ENCODE measurements around the gene USP28. TPM values are rescaled to one million over a fixed set of nuclear protein-coding genes. Genes with fewer than 3 reads are reported as not detected.
"Not testable (repeated sequence)": the region's sequence is repeated elsewhere in the genome, so short reads cannot be mapped to it uniquely, and the experiment has no call there.

The USP28 gene
- total RNA-seq, 1 donor from 2014 or later, result 34.8 TPM

DNA sequence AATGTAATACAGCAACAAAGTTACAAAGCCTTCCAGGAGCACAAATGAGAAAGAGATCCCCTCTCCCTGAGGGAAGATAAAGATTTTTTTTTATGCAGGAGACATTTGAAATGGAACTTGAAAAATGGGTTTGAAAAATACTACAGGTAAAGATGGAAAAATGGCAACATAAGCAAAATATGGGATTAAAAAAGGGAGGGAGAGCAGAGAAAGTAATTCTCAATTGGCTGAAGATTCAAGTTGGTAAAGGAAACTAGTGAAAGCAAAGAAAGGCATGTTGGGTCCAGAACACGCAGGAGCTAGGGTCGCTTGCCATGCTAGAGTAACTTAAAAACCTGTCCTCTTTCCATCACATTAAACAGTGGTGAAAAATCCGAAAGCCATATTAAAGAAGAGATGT is 103.4 kb downstream of the USP28 start:
- Mint-ChIP-seq H3K4me3 (peak overlapping the region; percentile 99), H3K36me3 (ENCODE audit: low read depth) (peaks cover 27% of the 10 kb centered on the region), H3K4me1 (peaks cover 25% of the 10 kb centered on the region), H3K9me3 (no peaks in the 10 kb centered on the region), H3K27me3 (peaks cover 6% of the 10 kb centered on the region), H3K27ac (peak overlapping the region; percentile 59)
- intact Hi-C loops (cut with micrococcal nuclease), result loop anchor here (2.0 to 10.0 kb wide), 5 partner anchors 103 to 1685 kb away; partner anchors contain the start of genes REXO2, SDHD, TIMM8B and USP28
- DNase-seq, result no peak

DNA sequence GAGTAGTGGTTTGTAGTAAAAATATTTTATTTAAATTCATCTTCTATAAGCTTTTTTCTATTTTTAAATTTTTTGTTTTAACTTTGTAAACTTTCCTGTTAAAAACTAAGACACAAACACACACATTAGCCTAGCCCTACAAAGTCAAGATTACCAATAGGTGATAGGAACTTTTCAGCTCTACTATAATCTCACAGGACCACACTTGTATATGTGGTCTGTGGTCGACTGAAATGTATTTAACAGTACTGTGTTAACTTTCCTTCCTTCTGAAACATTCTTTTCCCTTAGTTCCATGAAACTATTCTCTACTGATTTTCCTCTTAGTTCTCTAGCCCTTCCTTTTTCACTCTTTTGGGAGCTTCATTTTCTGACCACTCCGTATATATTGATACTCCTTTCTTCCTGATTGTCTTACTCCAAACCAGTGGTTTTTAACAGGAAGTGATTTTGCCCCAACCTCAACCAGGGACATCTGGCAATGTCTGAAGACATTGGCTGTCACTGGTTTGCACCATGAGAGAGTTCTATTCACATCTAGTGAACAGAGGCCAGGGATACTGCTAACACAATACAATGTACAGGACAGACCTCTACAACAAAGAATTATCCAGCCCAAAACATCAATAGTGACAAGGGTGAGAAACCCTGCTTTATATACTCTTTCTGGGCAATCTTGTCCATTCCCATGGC is 110.7 kb downstream of the USP28 start:
- H3K9me3 Mint-ChIP-seq, result peaks cover 4% of the 10 kb centered on the region
- H3K27me3 Mint-ChIP-seq, result no peaks in the 10 kb centered on the region
- intact Hi-C loops (cut with micrococcal nuclease), result no loop called here
- H3K4me3 Mint-ChIP-seq, result no peak overlapping the region
- peaks cover 20% of the 10 kb centered on the region for H3K4me1 Mint-ChIP-seq
- no peak for DNase-seq
- H3K27ac Mint-ChIP-seq, result no peak overlapping the region
- peaks cover 49% of the 10 kb centered on the region for H3K36me3 Mint-ChIP-seq (ENCODE audit: low read depth)

DNA sequence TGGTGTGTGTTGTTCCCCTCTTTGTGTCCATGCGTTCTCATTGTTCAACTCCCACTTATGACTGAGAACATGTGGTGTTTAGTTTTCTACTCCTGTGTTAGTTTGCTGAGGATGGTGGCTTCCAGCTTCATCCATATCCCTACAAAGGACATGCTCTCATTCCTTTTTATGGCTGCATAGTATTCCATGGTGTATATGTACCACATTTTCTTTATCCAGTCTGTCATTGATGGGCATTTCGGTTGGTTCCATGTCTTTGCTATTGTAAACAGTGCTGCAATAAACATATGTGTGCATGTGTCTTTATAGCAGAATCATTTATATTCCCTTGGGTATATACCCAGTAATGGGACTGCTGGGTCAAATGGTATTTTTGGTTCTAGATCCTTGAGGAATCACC is 112.3 kb downstream of the USP28 start:
- intact Hi-C loops (cut with micrococcal nuclease), result not testable (repeated sequence)

DNA sequence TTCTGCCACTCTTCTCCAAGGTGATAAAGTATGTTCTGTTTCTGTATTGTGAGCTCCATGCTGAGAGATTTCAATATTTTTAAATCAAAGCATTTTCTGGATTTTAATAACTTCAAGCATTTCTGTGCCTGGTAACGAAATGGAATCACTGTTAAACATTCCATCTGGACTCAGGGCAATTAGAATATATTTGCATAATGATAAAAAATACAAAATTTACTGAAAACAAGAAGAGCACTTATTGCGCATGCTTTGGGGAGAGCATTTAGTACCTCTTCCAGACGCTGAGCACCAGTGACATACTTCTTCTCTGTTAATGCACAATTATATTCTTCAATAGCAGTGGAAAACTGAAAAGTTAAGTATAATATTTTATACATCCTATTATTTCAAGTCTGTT is 115.1 kb downstream of the USP28 start:
- H3K27me3 Mint-ChIP-seq, result no peaks in the 10 kb centered on the region
- DNase-seq, result no peak
- H3K27ac Mint-ChIP-seq, result no peak overlapping the region
- no peak overlapping the region for H3K4me3 Mint-ChIP-seq
- intact Hi-C loops (cut with micrococcal nuclease), result no loop called here
- H3K9me3 Mint-ChIP-seq, result peaks cover 4% of the 10 kb centered on the region
- H3K36me3 Mint-ChIP-seq (ENCODE audit: low read depth), result peaks cover 49% of the 10 kb centered on the region
- H3K4me1 Mint-ChIP-seq, result peaks cover 8% of the 10 kb centered on the region

More for the DNA sequence above, 112.3 kb downstream of the USP28 start:
- not testable (repeated sequence) for H3K4me3 Mint-ChIP-seq, H3K9me3 Mint-ChIP-seq, H3K27me3 Mint-ChIP-seq, H3K27ac Mint-ChIP-seq, DNase-seq
- Mint-ChIP-seq H3K4me1 (peaks cover 18% of the 10 kb centered on the region), H3K36me3 (ENCODE audit: low read depth) (peaks cover 51% of the 10 kb centered on the region)

DNA sequence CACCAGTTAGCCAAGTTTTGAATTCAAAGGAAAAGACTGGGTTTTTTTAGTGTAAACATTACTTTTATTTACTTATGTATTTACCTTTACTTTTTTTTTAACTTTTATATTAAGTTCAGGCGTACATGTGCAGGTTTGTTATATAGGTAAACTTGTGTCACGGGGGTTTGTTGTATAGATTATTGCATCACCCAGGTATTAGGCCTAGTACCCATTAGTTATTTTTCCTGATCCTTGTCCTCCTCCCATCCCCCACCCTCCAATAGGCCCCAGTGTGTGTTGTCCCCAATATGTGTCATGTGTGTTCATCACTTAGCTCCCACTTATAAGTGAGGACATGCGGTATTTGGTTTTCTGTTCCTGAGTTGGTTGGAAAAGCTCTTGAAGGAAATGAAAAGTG is 122.4 kb downstream of the USP28 start:
- no peak for DNase-seq
- Mint-ChIP-seq H3K36me3 (ENCODE audit: low read depth) (peaks cover 22% of the 10 kb centered on the region), H3K27me3 (no peaks in the 10 kb centered on the region), H3K9me3 (no peaks in the 10 kb centered on the region), H3K4me3 (no peak overlapping the region), H3K27ac (no peak overlapping the region), H3K4me1 (no peaks in the 10 kb centered on the region)
- intact Hi-C loops (cut with micrococcal nuclease), result no loop called here

Other genes starting within 250 kb of the USP28 start
- gene TMPRSS5, start 169.3 kb downstream of the USP28 start, total RNA-seq, result 1.2 and 2.6 TPM in 2 replicates
- gene ZW10, start 101.9 kb downstream of the USP28 start, total RNA-seq, result 21.3 and 24.2 TPM in 2 replicates
- not detected in 2 replicates for gene CLDN25, start 95.8 kb downstream of the USP28 start, total RNA-seq
- not detected in 2 replicates for gene HTR3B, start 29.2 kb upstream of the USP28 start, total RNA-seq
- gene HTR3A, start 99.5 kb upstream of the USP28 start, total RNA-seq, result not detected in 2 replicates
- 2.5 and 3.8 TPM in 2 replicates for gene ZBTB16, start 184.1 kb upstream of the USP28 start, total RNA-seq